Stimulated activated CD4-positive, alpha-beta T cell treated with anti-CD3 and anti-CD28 coated beads, Interleukin-1b, Interleukin-23, amount 100 ng/mL, for 24 hours (primary cell): ENCODE results near the gene TRIAP1.
"Not testable (repeated sequence)": the region's sequence is repeated elsewhere in the genome, so short reads cannot be mapped to it uniquely, and the experiment has no call there.

Source experiments
- DNase-seq, 4 experiments: peaks; one replicate each; pipeline ENCODE4 v3.0.0-alpha.2; 2020; ENCODE audit warnings: low read depth in 4 of 4, low spot score in 1 of 4

TRIAP1 gene

DNA sequence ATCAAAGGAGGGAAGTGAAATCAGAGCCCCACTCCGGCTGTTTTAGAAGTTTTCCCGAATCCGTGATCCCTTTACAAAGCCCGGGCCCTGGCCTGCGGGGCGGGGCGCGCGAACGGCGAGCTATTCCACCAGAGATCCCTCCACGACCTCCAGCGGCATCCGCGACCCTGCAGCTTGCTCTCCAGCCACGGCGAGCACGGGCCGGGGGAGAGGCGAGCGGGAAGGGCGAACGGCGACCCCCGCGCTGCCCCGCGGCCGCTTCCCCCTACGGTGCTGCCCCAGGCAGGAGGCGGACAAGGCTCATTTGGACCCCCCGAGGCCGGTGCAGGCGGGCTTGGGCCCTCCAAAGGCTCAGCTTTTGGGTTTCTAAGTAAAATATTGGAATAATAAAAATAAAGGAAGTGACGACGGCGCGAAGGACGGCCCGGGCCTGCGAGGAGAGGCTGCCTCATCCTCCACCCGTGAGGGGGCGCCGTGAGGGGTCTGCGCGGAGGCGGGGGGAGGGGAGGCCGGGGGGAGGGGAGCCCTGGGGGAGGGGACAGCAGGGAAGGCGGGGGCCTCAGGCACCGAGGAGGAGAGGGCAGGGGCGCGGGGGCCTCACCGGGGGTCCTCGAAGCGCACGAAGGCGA is 22.8 kb upstream of the TRIAP1 start:
- peak in 2 of 4 experiments; percentile 34 to 42 for DNase-seq

DNA sequence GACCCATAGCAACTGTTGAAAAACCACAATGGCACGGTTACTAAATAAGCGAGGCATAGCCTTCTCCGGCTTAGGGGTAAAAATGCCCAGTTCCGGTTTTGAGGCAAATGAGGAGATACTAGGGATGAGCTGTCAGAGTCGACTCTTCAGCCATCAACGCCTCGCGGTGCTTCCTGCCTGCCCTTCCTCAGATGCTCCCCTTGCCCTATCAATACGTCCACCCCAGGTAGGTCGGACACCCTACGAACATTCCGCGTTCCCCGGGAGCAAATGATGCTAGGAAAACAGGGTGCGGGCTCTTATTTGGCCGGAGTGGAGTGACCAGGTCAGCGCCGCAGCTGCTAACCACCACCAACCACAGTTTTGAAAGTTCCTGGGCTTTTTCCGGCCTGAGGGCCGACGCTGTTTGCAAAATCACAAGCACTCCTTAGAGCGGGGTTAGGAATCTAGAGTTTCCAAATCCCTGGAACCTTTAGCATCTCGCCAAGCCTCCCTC is 22.2 kb upstream of the TRIAP1 start:
- no peak for DNase-seq

DNA sequence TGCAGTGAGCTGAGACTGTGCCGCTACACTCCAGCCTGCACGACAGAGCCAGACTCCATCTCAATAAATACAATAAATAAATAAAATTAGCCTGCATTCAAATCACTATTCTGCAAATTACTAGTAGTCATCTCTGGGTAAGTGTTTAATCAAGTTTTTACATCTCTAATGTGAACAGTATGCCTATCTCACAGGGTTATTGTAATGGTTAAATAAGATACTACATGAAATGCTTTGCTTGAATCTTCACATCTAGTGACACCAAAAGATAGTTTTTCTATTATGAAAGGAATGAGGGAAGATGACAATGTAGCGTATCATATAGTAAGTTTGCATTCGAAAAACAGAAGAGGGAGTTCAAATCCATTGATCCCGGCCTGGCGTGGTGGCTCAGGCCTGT is 21.3 kb upstream of the TRIAP1 start:
- no peak for DNase-seq

DNA sequence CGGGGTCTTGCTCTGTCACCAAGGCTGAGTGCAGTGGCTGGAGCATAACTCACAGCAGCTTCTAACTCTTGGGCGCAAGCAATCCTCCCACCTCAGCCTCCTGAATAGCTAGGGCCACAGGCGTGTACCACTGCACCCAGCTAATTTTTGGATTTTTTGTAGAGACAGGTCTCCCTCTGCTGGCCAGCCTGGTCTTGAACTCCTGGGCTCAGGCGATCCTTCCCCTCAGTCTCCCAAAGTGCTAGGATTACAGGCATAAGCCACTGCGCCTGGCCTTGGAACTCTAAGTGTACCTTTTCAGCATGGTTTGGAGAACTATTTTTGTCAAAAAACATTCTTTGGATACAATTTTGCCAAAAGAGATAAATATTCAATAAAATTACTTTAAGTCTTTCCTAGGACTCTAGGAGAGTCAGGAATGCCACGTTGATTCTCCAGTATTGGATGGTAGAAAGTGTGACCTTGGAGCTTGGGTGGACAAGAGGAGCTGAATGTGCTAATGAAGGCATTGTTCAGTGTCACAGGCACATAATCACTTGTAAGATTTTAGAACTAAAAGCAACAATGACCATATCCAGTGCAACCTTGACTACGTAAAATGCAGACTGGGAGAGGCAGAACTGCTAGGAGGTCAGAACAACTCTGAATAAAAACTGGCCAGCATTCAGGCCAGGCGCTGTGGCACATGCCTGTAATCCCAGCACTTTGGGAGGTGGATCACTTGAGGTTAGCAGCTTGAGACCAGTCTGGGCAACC is 20.6 kb upstream of the TRIAP1 start:
- DNase-seq, result no peak

DNA sequence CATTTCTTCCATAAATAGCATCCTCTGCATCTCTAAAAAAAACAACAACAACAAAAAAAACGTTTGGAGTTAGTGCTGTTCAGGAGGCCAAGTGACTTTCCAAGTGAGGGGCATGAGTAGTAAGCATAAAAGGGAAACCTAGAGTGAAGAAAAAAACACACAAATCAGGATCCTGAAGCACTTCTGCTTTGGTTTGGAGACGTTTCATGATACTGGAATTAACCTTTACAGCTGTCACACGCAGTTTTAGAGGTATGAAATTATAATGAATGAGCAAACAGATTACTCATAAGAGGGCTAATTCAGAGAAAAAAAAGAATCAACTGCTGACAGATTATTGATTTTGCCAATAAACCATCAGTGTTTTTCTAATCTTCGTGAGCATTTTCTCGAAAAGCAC is 19.6 kb upstream of the TRIAP1 start:
- no peak for DNase-seq

DNA sequence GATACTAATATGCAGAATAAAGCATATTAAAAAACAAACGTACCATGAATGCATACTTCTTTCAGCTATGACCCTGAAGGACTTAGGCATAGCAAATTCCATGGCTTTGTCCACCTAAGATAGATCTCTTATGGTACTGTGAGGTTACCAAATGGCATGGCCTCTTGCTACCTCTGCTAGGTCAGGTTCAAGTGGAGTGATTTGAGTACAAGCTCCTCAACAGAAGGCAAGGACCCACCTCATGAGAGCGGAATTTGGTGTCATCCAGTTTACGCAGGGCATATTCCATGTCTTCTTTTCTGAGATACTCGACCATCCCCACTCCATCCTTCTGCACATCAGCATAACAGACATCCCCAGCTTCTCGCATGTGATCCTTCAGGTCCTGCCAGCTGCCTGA is 17.5 kb upstream of the TRIAP1 start:
- no peak for DNase-seq

DNA sequence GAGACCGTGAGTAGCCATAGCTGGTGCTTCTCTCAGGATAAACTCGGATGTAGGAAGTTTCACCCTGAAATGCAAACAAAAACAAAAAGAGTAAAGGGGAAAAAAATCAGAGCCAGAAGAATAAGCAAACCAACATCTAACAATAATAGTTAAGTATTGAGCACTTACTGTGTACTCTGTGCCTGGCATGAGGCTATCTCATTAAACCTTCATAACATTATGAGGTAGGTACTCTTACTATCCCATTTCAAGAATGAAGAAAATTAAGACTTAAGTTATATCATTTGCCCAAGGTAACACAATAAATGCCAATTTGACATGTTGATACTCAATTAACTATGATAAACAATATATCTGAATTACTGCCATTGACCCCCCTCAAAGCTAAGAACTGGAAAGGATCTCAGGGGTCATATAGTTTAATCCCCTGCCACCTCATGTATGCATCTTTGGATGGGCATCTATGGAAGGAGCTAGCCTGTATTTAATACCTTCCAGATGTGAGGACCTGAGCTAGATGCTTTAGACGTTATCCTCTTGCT is 16.0 kb upstream of the TRIAP1 start:
- DNase-seq, result no peak

DNA sequence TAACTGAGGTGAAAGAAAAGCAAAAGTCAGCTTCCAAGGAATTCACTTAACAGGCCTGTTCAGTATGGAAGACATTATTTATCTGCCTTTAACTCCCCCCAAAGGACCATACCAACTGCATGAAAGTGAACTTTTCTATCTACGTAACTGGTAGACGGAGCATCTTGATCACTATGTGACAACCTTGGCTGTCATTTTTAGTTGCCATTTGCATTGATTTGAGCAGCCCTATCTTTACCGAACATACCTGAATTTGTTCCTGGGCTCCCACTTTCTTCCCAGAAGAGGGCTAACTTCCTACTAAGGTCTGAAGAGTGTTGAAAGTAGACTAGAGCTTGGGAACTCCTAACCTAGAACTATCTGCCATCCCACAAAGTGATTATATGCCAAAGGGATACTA is 14.0 kb upstream of the TRIAP1 start:
- DNase-seq, result no peak

DNA sequence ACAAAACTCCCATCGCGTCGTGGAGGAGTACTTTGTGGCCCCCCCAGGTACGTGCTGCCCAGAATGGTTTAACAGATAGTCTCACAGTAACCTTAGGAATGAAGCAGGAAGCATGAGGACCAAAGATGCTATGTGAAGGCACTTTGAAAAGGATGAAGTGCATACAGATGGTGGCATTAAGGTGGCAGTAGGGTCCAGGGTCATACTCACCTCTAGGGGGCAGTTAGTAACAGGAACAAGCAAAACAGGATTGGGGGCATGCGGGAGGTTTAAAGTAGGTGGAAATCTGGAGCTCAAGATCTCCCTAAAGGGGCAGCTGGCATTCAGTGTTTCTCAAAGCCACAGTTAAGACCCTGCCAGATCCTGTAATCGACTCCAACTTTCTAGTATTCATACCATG is 10.9 kb upstream of the TRIAP1 start:
- no peak for DNase-seq

DNA sequence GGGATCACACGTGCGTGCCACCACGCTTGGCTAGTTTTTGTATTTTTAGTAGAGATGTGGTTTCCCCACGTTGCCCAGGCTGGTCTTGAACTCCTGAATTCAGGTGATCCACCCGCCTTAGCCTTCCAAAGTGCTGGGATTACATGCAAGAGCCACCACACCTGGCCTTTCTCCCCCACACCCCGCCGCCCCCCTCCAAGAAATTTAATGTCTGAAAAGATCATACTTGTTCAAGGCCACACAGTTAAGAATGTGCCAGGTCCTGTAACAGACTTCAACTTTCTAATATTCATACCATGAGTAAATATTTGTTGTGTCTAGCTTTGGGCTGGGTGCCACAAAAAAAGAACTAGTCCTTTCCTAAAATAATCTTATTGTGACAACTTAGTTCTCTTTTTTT is 9.1 kb upstream of the TRIAP1 start:
- DNase-seq, result no peak

DNA sequence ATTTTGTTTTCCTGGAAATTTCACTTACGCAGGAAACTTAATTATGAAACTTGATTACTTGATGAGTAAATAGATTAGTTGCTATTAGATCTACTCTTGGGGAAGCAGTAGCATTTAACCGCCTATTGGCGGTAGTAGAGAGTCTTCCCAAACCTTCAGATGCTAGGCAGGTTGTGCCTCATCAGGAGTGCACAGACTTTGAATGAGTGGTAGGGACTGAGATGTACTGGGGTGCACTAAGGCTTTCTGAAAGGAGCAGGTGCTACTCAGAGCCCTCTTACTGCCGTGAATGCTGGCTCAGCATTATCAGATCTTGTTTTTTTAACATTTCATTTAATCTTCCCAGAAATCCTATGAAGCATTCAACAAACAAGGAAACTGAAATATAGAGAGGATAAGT is 7.8 kb upstream of the TRIAP1 start:
- no peak for DNase-seq

DNA sequence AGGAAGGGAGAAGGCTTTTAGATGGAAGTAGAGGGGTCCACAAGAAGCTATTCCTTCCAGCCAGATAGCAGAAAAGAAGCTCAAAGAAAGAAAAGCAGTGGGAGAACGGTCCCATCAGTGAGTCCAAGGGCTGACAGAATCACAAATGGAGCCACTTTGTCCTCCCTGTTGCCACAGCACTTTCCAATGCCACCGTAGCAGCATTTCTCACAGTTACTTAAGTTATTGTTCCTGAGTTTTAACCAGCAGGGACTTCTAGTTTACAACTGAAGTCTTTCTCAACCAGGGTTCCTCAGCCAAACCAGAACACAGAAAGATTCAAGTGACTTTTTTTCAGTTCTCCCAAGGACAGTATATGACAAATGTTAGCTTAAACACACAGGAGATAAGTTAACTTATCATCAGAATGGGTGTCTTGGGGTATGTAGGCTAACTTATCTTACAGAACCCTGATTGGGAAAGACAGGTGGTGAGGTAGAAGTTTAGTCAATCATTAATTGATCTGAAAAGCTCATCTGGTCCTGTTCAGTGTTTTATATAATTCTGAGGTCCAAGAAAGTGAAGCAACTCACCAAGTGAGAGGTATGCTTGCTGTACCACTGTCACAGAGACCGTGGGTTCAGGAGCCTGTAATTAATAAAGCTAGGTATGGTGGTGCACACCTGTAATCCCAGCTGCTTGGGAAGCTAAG is 7.0 kb upstream of the TRIAP1 start:
- DNase-seq, result no peak

DNA sequence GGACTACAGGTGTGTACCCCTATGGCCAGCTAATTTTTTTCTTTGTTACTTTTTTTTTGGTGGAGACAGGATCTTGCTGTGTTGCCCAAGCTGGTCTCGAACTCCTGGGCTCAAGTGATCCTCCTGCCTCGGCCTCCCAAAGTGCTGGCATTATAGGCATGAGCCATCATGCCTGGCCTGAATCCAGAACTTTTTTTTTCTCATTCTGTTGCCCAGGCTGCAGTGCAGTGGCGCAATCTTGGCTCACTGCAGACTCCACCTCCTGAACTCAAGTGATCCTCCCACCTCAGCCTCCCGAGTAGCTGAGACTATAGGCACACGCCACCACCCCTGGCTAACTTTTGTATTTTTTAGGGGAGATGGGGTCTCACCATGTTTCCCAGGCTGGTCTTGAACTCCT is 6.3 kb upstream of the TRIAP1 start:
- DNase-seq, result not testable (repeated sequence)

DNA sequence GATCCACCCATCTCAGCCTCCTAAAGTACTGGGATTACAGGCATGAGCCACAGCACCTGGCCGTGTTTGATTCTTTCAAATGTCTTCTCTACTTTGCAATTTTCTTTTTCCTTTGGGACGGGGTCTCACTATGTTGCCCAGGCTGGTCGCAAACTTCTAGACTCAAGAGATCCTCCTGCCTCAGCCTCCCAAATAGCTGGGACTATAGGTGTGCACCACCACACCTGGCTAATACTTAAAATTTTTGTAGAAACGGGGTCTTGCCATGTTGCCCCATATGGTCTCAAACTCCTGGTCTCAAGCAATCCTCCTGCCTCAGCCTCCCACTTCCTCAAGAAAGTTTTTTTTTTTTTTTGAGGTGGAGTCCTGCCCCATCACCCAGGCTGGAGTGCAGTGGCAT is 1.8 kb upstream of the TRIAP1 start:
- DNase-seq, result no peak

DNA sequence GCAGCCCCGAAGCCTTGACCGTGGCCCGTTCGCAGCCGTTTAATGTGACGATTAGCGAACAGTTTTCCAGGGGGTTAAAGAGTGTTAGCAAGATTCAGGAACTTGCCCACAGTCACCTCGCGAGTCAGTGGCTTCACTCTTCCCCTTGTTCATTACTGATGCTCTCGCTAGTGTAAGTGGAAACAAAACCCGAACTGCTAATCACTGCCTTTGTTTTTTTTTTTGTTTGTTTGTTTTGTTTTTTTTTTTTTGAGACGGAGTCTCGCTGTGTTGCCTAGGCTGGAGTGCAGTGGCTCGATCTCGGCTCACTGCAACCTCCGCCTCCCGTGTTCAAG is 627 bp upstream of the TRIAP1 start:
- not testable (repeated sequence) for DNase-seq

DNA sequence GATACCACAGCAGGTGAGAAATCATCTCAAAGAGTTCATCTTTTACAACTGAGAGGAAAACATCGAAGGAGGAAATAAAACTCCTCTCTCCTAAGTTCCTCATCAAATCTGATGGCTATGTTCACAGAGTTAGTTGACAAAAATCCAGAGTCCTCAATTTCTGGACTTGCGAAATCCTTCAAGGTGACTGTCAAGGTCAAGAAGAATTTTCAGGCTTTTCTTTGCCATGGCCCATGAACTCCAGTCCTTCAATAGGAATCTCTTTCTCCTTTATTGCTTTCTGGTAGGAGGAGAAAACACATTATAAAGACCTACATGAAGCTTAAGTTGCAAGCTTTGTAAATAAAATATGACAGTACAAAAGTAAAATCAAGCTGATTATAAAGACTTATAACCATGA is 1.5 kb downstream of the TRIAP1 start:
- DNase-seq, result no peak

DNA sequence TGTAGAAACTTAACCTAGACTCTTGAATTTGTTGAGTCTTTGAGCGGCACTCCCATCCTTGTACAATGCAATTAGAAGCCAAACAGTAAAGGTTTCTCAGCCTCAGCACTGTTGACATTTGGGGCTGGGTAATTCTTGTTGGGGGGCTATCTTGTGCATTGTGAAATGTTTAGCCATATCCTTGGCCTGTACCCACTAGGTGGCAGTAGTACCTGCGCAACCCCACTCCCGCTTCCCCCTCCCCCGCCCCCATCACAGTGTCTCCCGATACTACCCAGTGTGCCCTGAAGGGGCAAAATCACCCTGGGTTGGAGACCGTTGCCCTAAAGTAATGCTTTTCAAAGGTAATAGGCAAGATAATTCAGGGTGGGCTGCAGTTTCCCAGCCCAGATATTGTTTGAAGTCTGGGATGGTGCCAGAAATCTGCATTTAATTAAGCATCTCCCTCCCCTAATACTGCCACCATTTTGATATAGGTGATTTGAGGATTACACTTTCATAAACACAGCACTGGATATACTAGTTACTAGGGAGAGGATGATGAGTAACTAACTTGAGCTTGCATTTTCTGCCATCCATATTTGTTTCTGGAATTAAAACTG is 6.4 kb downstream of the TRIAP1 start:
- DNase-seq, result peak; percentile 35 to 67 (median 55)

DNA sequence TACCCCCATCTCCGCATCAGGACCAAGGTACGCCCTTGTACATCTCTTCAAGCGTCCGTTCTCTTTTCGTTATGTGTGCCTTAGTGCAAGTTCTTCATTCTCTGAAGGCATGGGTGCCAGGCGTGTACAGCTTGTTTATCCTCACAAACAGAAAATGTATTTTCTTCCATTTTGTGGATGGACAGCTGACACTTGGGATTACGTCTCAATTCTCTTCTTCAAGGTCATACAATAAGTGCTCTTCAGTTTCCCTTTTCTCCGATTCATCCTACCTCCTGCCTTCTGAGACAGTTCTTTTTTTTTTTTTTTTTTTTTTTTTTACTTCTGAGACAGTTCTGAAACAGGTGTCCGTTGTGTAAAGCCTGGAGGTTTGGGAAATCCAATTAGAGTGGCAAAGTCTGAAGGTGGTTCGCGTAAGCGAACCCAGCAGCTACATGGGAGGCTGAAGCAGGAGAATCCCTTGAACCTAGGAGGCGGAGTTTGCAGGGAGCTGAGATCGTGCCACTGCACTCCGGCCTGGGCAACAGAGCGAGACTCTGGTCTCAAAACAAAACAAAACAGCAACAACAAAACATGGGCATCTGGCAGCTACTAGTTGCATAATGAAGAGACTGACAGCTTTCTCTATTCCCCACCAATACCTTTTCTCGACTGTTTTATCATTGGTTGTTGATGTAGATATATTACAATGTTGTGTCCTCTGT is 7.5 kb downstream of the TRIAP1 start:
- no peak for DNase-seq

DNA sequence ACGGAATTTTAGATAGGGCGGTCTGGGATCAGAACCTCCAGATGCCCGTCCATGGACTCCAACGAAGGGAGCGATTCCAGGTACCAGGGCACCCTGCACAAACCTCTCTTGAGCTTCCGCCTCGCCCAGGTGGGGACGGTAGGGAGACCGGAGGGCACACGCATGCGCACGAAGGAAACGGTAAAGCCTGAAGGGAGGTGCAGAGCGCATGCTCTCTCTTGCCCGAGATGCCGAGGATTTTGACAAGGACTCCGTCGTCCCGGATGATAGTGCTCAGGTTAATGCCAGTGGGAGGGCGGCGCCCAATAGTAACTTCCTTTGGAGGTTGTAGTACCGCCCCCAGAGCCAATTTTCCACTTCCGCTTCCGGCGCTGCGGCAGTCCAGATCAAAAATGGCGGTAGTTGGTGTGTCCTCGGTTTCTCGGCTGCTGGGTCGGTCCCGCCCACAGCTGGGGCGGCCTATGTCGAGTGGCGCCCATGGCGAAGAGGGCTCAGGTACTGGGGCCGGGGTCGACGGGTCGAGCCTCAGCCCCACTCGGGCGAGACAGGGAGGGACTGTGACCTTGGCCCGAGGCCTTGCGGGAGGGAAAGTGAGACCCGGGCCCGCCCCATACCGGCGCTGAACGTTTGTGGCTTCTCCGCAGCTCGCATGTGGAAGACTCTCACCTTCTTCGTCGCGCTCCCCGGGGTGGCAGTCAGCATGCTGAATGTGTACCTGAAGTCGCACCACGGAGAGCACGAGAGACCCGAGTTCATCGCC is 8.3 kb downstream of the TRIAP1 start, which contains the start of gene COX6A1:
Gene COX6A1 (plus strand): TSS at position 379 of the 760 bp plus-strand sequence. CDS start 14 bp downstream, at position 393.
- DNase-seq, result peak; percentile 88 to 98 (median 98)
